CD4-positive, CD25-positive, alpha-beta regulatory T cell (primary cell): ENCODE data around the gene BAD. TPM values are rescaled to one million over a fixed set of nuclear protein-coding genes. Genes with fewer than 3 reads are reported as not detected.

Experiments used
- ATAC-seq, 2 donors: fragments of 150-1000 bp; cut with Tn5 transposase; one replicate each; pipeline ENCODE4 v1.10.0; 2021; ENCODE audit warnings: low read depth in 2 of 2, moderate number of reproducible peaks in 2 of 2, moderate library complexity in 1 of 2
- DNase-seq, 3 donors: peaks; one replicate each; pipeline versions ENCODE4 v3.0.0 to v3.0.0-alpha.2; 2012 to 2022; ENCODE audit warnings: mixed read lengths in 1 of 3
- H3K27ac ChIP-seq: one replicate; pipeline ENCODE4 v1.7.0; 2013; ENCODE audit warnings: mild to moderate bottlenecking, low read length; ENCODE audit not compliant: insufficient read depth, poor library complexity, severe bottlenecking
- H3K27me3 ChIP-seq: one replicate; pipeline ENCODE4 v1.7.0; 2013; ENCODE audit warnings: low read length; ENCODE audit not compliant: control insufficient read depth, insufficient read depth
- H3K36me3 ChIP-seq: one replicate; pipeline ENCODE4 v1.7.0; 2013; ENCODE audit warnings: mild to moderate bottlenecking, low read length, moderate library complexity; ENCODE audit not compliant: control insufficient read depth, insufficient read depth
- H3K4me1 ChIP-seq: 2 replicates; pipeline ENCODE4 v1.7.0; 2013; ENCODE audit warnings: mild to moderate bottlenecking, low read length; ENCODE audit not compliant: insufficient read depth, control insufficient read depth, poor library complexity, severe bottlenecking
- H3K4me3 ChIP-seq: one replicate; pipeline ENCODE4 v1.7.0; 2013; ENCODE audit warnings: low read depth, mild to moderate bottlenecking, low read length, moderate library complexity
- H3K9me3 ChIP-seq, 2 experiments: 1 replicate in 1 of 2; 2 replicates in 1 of 2; pipeline ENCODE4 v1.7.0; 2013; ENCODE audit warnings: low read length in 2 of 2, mild to moderate bottlenecking in 1 of 2, moderate library complexity in 1 of 2; ENCODE audit not compliant: control insufficient read depth in 2 of 2
- H3K27ac Mint-ChIP-seq, 3 donors: one replicate each; pipeline ENCODE4 v1.8.0; 2020 to 2022; ENCODE audit warnings: mild to moderate bottlenecking in 3 of 3, mixed read lengths in 3 of 3, moderate library complexity in 2 of 3
- H3K27me3 Mint-ChIP-seq: one replicate; pipeline ENCODE4 v1.8.0; 2022; ENCODE audit warnings: mild to moderate bottlenecking, mixed read lengths
- H3K36me3 Mint-ChIP-seq: one replicate; pipeline ENCODE4 v1.8.0; 2020; ENCODE audit warnings: mixed read lengths
- H3K4me1 Mint-ChIP-seq, 4 donors: one replicate each; pipeline ENCODE4 v1.8.0; 2020 to 2022; ENCODE audit warnings: mixed read lengths in 4 of 4, mild to moderate bottlenecking in 1 of 4
- H3K4me3 Mint-ChIP-seq, 4 donors: one replicate each; pipeline ENCODE4 v1.8.0; 2020 to 2022; ENCODE audit warnings: mild to moderate bottlenecking in 4 of 4, mixed read lengths in 4 of 4, moderate library complexity in 3 of 4
- H3K9me3 Mint-ChIP-seq, 7 donors: one replicate each; pipeline ENCODE4 v1.8.0; 2020 to 2022; ENCODE audit warnings: mixed read lengths in 7 of 7, mild to moderate bottlenecking in 3 of 7, moderate library complexity in 2 of 7
- polyA plus RNA-seq, 4 donors: library from polyadenylated mRNA; unstranded; fragments of 300-500 nt; fragmentation: Illumina TruSeq; gene quantifications; one replicate each; pipeline ENCODE4 v1.2.3, GENCODE V29; 2021
- total RNA-seq: library from RNA; stranded (reverse); gene quantifications from one replicate; pipeline ENCODE4 v1.2.3, GENCODE V29; 2022

BAD gene
- total and polyA plus RNA-seq, 5 donors from 2014 or later, result 25.7 to 50.4 (median 43.8) TPM

DNA sequence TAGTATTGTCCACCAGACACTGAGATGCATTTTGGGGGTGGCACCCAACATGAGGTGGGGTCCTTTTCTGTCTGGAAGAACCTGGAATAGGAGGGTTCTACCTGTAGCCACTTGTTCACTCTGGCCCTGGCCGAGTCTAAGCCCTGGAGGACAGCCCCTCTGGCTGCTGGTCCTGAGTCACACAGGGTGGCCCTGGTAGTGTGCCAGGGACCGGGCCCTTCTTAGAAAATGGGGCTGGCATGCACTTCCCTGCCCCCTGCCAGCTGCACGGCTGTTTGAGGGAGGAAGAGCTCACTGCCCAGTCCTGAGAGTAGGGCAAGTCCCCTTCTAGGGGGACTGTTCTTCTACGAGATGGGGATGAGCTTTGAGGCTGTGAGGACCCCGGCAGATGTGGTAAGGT lies 31.0 kb downstream of the BAD start:
- no peaks in the 10 kb centered on the region for H3K9me3 ChIP-seq
- DNase-seq (no peak), ATAC-seq (no peak)
- Mint-ChIP-seq H3K9me3 (no peaks in the 10 kb centered on the region), H3K27me3 (no peaks in the 10 kb centered on the region), H3K4me3 (peak overlapping the region in 3 of 4 donors; percentile 54 to 68 (median 65)), H3K4me1 (peaks cover 0 to 27% (median 6%) of the 10 kb centered on the region in 4 donors), H3K36me3 (no peaks in the 10 kb centered on the region), H3K27ac (peak overlapping the region in 1 of 3 donors; percentile 3)
- peaks cover 2% of the 10 kb centered on the region for H3K36me3 ChIP-seq
- no peaks in the 10 kb centered on the region for H3K27me3 ChIP-seq
- H3K27ac ChIP-seq, result no peak overlapping the region
- peaks cover 24% of the 10 kb centered on the region for H3K4me1 ChIP-seq
- H3K4me3 ChIP-seq, result no peak overlapping the region

GRCh38 chr11:64253043-64253442 lies 31.4 kb downstream of the BAD start:
- no peak for ATAC-seq
- Mint-ChIP-seq H3K27me3 (no peaks in the 10 kb centered on the region), H3K4me3 (peak overlapping the region in 3 of 4 donors; percentile 54 to 68 (median 65)), H3K4me1 (peaks cover 0 to 27% (median 8%) of the 10 kb centered on the region in 4 donors), H3K36me3 (no peaks in the 10 kb centered on the region), H3K27ac (peak overlapping the region in 1 of 3 donors; percentile 3), H3K9me3 (peaks cover 0 to under 1% (median 0%) of the 10 kb centered on the region in 7 donors)
- H3K27me3 ChIP-seq, result no peaks in the 10 kb centered on the region
- no peak overlapping the region for H3K27ac ChIP-seq
- no peaks in the 10 kb centered on the region for H3K36me3 ChIP-seq
- DNase-seq, result no peak
- H3K9me3 ChIP-seq, result no peaks in the 10 kb centered on the region
- H3K4me3 ChIP-seq, result no peak overlapping the region
- H3K4me1 ChIP-seq, result peaks cover 24% of the 10 kb centered on the region

GRCh38 chr11:64252003-64252872 lies 32.2 kb downstream of the BAD start:
- Mint-ChIP-seq H3K27ac (peak overlapping the region in 1 of 3 donors; percentile 36), H3K36me3 (no peaks in the 10 kb centered on the region), H3K9me3 (peaks cover 0 to 2% (median 0%) of the 10 kb centered on the region in 7 donors), H3K27me3 (no peaks in the 10 kb centered on the region), H3K4me1 (peaks cover 0 to 29% (median 11%) of the 10 kb centered on the region in 4 donors), H3K4me3 (peak overlapping the region; percentile 77 to 92 (median 87))
- H3K4me1 ChIP-seq, result peaks cover 31% of the 10 kb centered on the region
- H3K9me3 ChIP-seq, result no peaks in the 10 kb centered on the region
- no peak overlapping the region for H3K27ac ChIP-seq
- ATAC-seq (no peak), DNase-seq (no peak)
- H3K36me3 ChIP-seq, result no peaks in the 10 kb centered on the region
- no peak overlapping the region for H3K4me3 ChIP-seq
- no peaks in the 10 kb centered on the region for H3K27me3 ChIP-seq

DNA sequence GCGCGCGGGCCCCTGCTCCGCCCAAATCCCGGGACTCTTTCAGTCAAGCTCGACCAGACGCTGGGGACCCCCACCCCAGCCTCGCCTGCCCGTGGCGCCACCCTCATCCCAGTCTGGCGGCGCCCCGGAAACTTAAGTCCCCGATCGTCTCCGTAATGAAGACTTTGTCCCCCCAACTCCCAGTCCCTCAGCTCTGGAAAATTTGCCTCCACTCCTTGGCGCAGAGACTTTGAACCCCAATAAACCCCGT lies 32.8 kb downstream of the BAD start:
- DNase-seq (peak in 1 of 3 donors; percentile 24), ATAC-seq (no peak)
- Histone ChIP-seq H3K4me1 (peaks cover 36% of the 10 kb centered on the region), H3K27ac (no peak overlapping the region), H3K9me3 (no peaks in the 10 kb centered on the region), H3K4me3 (no peak overlapping the region), H3K36me3 (no peaks in the 10 kb centered on the region), H3K27me3 (no peaks in the 10 kb centered on the region)
- Mint-ChIP-seq H3K27ac (no peak overlapping the region), H3K9me3 (peaks cover 0 to 2% (median 0%) of the 10 kb centered on the region in 7 donors), H3K36me3 (no peaks in the 10 kb centered on the region), H3K4me1 (peaks cover 0 to 29% (median 11%) of the 10 kb centered on the region in 4 donors), H3K4me3 (peak overlapping the region; percentile 77 to 92 (median 87)), H3K27me3 (no peaks in the 10 kb centered on the region)

DNA sequence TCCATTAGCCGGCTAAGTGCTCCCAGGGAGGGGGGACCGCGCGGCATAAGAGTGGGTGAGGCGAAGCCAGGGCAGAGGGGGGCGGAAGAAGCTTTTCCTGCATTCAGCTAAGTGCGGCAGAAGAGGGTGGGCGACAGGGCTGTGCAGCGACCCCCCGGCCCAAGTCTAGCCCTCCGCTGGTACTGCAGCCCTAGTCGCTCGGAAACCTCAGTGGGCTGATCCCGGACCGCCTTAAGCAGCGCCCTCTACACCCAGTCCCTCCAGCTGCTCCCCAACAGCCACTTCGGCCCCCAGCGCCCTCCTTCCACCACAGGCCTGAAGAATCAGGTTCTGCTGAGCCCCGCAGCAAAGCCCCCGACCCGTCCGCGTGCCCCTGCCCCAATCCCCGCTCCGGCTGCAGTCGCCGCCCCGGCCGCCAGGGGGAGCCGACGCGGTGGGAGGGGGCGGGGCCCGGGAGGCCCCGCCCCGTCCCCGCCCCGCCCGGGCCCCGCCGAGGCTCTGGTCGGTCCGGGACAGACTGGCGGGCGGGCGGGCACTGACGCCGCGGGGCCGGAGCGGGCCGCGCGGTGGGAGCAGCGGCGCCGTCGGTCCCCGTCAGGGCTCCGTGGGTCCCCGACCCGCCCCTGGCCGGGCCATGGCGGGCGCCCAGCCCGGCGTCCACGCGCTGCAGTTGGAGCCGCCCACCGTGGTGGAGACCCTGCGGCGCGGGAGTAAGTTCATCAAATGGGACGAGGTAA lies 33.3 kb downstream of the BAD start, which contains the start of gene PLCB3:
Gene PLCB3 (plus strand): TSS at position 515 of the 737 bp plus-strand sequence. CDS start 120 bp downstream, at position 635.
- no peaks in the 10 kb centered on the region for H3K27me3 Mint-ChIP-seq
- ATAC-seq (peak; percentile 62 to 69), DNase-seq (peak; percentile 40 to 59 (median 49))
- peak within 1 kb of the TSS in 2 of 3 donors; percentile 36 to 38 for H3K27ac Mint-ChIP-seq
- Histone ChIP-seq H3K4me3 (no peak within 1 kb of the TSS), H3K36me3 (no peaks in the 10 kb centered on the region), H3K27me3 (no peaks in the 10 kb centered on the region), H3K4me1 (peaks cover 36% of the 10 kb centered on the region), H3K9me3 (no peaks in the 10 kb centered on the region), H3K27ac (no peak within 1 kb of the TSS)
- H3K9me3 Mint-ChIP-seq, result peaks cover 0 to 2% (median 0%) of the 10 kb centered on the region in 7 donors
- H3K4me1 Mint-ChIP-seq, result peaks cover 0 to 29% (median 11%) of the 10 kb centered on the region in 4 donors
- H3K4me3 Mint-ChIP-seq, result peak within 1 kb of the TSS; percentile 86 to 94 (median 90)
- H3K36me3 Mint-ChIP-seq, result no peaks in the 10 kb centered on the region

DNA sequence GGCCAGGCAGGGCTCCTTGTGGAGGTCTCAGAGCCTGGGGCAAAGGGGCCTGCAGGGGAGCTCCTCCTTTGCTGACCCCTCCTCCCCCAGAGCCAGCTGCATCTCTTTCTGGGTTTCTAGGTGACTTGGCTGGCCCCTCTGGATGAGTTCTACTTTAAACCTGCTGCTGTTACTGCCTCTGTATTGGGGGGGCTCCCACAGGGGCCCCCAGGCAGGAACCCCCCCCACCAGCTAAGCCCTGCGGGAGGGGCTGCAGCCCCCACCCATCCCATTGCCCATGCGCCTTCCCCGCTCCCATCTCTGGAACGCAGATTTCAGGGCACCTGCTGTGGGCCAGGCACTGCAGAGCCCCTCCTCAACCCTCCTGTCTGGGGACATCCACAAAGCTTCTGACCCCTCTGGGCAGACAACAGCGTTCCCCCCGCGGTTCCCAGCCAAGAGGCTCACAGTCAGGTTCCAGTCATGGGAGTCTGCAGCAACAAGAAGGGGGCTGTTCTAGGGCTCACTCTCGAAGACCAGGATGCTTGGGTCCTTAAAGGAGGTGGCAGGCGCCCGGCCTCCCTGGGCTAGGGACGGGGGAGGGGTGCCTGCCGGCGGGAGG lies 34.0 kb downstream of the BAD start:
- Histone ChIP-seq H3K36me3 (no peaks in the 10 kb centered on the region), H3K9me3 (no peaks in the 10 kb centered on the region), H3K4me3 (no peak overlapping the region), H3K27me3 (no peaks in the 10 kb centered on the region), H3K27ac (no peak overlapping the region), H3K4me1 (peaks cover 43% of the 10 kb centered on the region)
- DNase-seq (no peak), ATAC-seq (no peak)
- no peaks in the 10 kb centered on the region for H3K36me3 Mint-ChIP-seq
- no peak overlapping the region for H3K27ac Mint-ChIP-seq
- peaks cover 0 to 36% (median 13%) of the 10 kb centered on the region in 4 donors for H3K4me1 Mint-ChIP-seq
- H3K4me3 Mint-ChIP-seq, result peak overlapping the region in 3 of 4 donors; percentile 50 to 90 (median 86)
- H3K27me3 Mint-ChIP-seq, result no peaks in the 10 kb centered on the region
- peaks cover 0 to 2% (median 0%) of the 10 kb centered on the region in 7 donors for H3K9me3 Mint-ChIP-seq

DNA sequence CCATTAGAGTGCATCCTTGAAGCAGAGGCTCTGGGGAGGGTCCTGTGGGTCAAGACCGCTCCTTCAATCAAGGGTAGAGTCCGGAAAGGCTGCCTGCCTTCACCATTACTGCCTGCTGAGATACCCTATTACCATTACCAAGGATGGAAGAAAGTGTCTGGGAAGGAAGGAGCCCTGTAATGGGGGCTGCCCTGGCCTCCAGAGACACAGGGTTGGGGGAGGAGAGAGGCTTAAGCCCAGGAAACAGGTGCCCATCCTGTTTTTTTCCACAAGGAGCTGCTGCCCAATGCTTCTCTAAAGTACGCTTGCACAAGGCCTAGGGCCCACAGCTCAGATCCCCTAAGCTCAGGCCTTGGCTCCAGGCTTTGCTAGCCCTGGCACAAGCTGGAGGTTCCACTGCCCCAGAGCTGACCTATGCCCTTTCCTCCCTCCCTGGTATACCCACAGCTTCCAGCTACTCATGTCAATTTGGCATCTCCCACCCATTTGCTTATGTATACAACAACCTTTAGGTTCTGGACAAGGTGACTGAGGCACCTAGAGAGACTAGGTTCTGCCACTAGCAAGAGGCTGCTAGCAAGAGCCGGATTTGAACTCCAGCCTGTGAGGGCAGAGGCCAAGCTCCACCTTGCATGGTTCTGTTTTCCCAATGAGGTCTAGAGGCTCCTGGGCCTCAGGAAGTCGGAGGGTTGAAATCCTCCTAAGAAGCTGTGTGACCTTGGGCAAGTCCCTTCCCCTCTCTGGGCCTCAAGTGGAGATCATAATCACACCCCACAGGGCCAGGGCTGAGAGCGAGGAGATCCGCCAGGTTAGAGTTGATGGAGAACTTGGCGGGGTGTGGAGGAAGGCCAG lies 34.7 kb downstream of the BAD start:
- Mint-ChIP-seq H3K27me3 (no peaks in the 10 kb centered on the region), H3K4me1 (peaks cover 0 to 43% (median 13%) of the 10 kb centered on the region in 4 donors), H3K4me3 (peak overlapping the region; percentile 55 to 90 (median 68)), H3K36me3 (no peaks in the 10 kb centered on the region), H3K27ac (peak overlapping the region in 2 of 3 donors; percentile 56 to 69), H3K9me3 (peaks cover 0 to 2% (median 0%) of the 10 kb centered on the region in 7 donors)
- Histone ChIP-seq H3K27ac (no peak overlapping the region), H3K4me3 (no peak overlapping the region), H3K9me3 (no peaks in the 10 kb centered on the region), H3K36me3 (no peaks in the 10 kb centered on the region), H3K4me1 (peaks cover 50% of the 10 kb centered on the region), H3K27me3 (no peaks in the 10 kb centered on the region)
- DNase-seq (no peak), ATAC-seq (no peak)
